H1 (cell line): Measurements from ENCODE around the gene FNDC7. TPM values are rescaled to one million over a fixed set of nuclear protein-coding genes. Genes with fewer than 3 reads are reported as not detected.

ENCODE experiments used
- CTCF ChIA-PET: fragments of 300-600 bp; sonication (Branson Sonifier 250); formaldehyde crosslinking; loops from one replicate; lab custom pipeline; 2021; ENCODE audit not compliant: partially characterized antibody; lab: Charles Lee
- POLR2A ChIA-PET: fragments of 300-600 bp; sonication (Branson Sonifier 250); formaldehyde crosslinking; loops from one replicate; lab custom pipeline; 2021; ENCODE audit warnings: inconsistent platforms; ENCODE audit not compliant: partially characterized antibody; lab: Charles Lee
- DNase-seq, 2 experiments: peaks; one replicate each; pipeline versions ENCODE4 v3.0.0 to v3.0.0-alpha.2; 2010 to 2022; ENCODE audit warnings: low spot score in 2 of 2, low read depth in 1 of 2, mixed read lengths in 1 of 2
- FAIRE-seq: peaks from 2 replicates; lab custom pipeline; 2011; peaks lifted over from hg19 to GRCh38; lab: Jason Lieb, UNC
- H2AFZ ChIP-seq: 2 replicates; pipeline ENCODE4 v1.8.1; 2012; ENCODE audit warnings: low read length, inconsistent platforms
- H2AK5ac ChIP-seq: 2 replicates; pipeline ENCODE4 v1.6.1; 2013; ENCODE audit warnings: low read depth, low read length
- H2BK120ac ChIP-seq: replicated peaks from 2 replicates; pipeline ENCODE3; 2013; ENCODE audit warnings: low read depth, low read length, inconsistent platforms
- H2BK12ac ChIP-seq: 2 replicates; pipeline ENCODE4 v1.6.1; 2013; ENCODE audit warnings: low read depth, low read length
- H2BK15ac ChIP-seq: 2 replicates; pipeline ENCODE4 v1.6.1; 2013; ENCODE audit warnings: low read length
- H2BK20ac ChIP-seq: 2 replicates; pipeline ENCODE4 v1.6.1; 2013; ENCODE audit warnings: low read length
- H2BK5ac ChIP-seq: 2 replicates; pipeline ENCODE4 v1.6.1; 2013; ENCODE audit warnings: low read depth, low read length
- H3K14ac ChIP-seq: 2 replicates; pipeline ENCODE4 v1.6.1; 2013; ENCODE audit warnings: inconsistent platforms; ENCODE audit not compliant: insufficient read length
- H3K18ac ChIP-seq: 2 replicates; pipeline ENCODE4 v1.6.1; 2013; ENCODE audit warnings: low read length; ENCODE audit errors: extremely low read depth
- H3K23ac ChIP-seq: 2 replicates; pipeline ENCODE4 v1.6.1; 2013; ENCODE audit warnings: inconsistent platforms; ENCODE audit not compliant: insufficient read length
- H3K23me2 ChIP-seq: 2 replicates; pipeline ENCODE4 v1.6.1; 2013; ENCODE audit warnings: low read depth, low read length
- H3K27ac ChIP-seq: 2 replicates; pipeline ENCODE4 v1.6.1; 2011; ENCODE audit warnings: low read depth, low read length, inconsistent platforms
- H3K27me3 ChIP-seq, 4 experiments: replicated peaks in 1 of 4; 1 replicate in 1 of 4; 2 replicates in 3 of 4; pipeline versions ENCODE4 v1.6.1 to v1.8.1; 2011 to 2013; ENCODE audit warnings: low read length in 3 of 4, mild to moderate bottlenecking in 3 of 4, inconsistent platforms in 2 of 4, mixed read lengths in 2 of 4, moderate library complexity in 1 of 4; ENCODE audit not compliant: control insufficient read depth in 3 of 4, insufficient read depth in 3 of 4; ENCODE audit errors: extremely low read depth in 1 of 4
- H3K36me3 ChIP-seq, 4 experiments: 2 replicates each; pipeline versions ENCODE4 v1.6.1 to v1.8.1; 2011 to 2013; ENCODE audit warnings: mild to moderate bottlenecking in 4 of 4, low read length in 3 of 4, moderate library complexity in 2 of 4, control low read depth in 1 of 4, inconsistent platforms in 1 of 4; ENCODE audit not compliant: insufficient read depth in 4 of 4, control insufficient read depth in 2 of 4
- H3K4ac ChIP-seq: replicated peaks from 2 replicates; pipeline ENCODE3; 2013; ENCODE audit warnings: low read length, low read depth, mixed read lengths, inconsistent platforms; ENCODE audit not compliant: insufficient read length
- H3K4me1 ChIP-seq, 4 experiments: replicated peaks in 1 of 4; 1 replicate in 1 of 4; 2 replicates in 3 of 4; pipeline versions ENCODE4 v1.6.1 to v1.8.1; 2011 to 2013; ENCODE audit warnings: low read length in 3 of 4, inconsistent platforms in 2 of 4, mixed read lengths in 1 of 4; ENCODE audit not compliant: insufficient read depth in 4 of 4, control insufficient read depth in 3 of 4
- H3K4me2 ChIP-seq, 2 experiments: 2 replicates each; pipeline versions ENCODE4 v1.6.1 to v1.8.1; 2011 to 2013; ENCODE audit warnings: low read depth in 2 of 2, low read length in 2 of 2, control low read depth in 1 of 2, inconsistent platforms in 1 of 2, mild to moderate bottlenecking in 1 of 2; ENCODE audit not compliant: insufficient read depth in 1 of 2
- H3K4me3 ChIP-seq, 4 experiments: fragments of 200-600, 300-600 bp in 1 of 4; sonication (generic), shearing (Covaris generic), sonication (Bioruptor Twin) in 1 of 4; 2 replicates each; pipeline versions ENCODE4 v1.5.1 to v1.8.1; 2011 to 2016; ENCODE audit warnings: low read length in 4 of 4, low read depth in 3 of 4, control low read depth in 2 of 4, inconsistent platforms in 2 of 4, mild to moderate bottlenecking in 2 of 4, mixed read lengths in 1 of 4, moderate library complexity in 1 of 4; ENCODE audit not compliant: insufficient read depth in 2 of 4; ENCODE audit errors: extremely low read depth in 1 of 4
- H3K56ac ChIP-seq: replicated peaks from 2 replicates; pipeline ENCODE3; 2013; ENCODE audit warnings: low read depth, mild to moderate bottlenecking, mixed read lengths, low read length, inconsistent platforms; ENCODE audit not compliant: insufficient read length
- H3K79me1 ChIP-seq: 2 replicates; pipeline ENCODE4 v1.6.1; 2013; ENCODE audit warnings: low read depth, low read length, control low read depth
- H3K79me2 ChIP-seq, 2 experiments: 2 replicates each; pipeline versions ENCODE4 v1.6.1 to v1.8.1; 2012 to 2013; ENCODE audit warnings: low read length in 2 of 2, mild to moderate bottlenecking in 2 of 2, inconsistent platforms in 1 of 2; ENCODE audit not compliant: insufficient read depth in 2 of 2, control insufficient read depth in 1 of 2
- H3K9ac ChIP-seq, 4 experiments: replicated peaks in 1 of 4; 1 replicate in 1 of 4; 2 replicates in 3 of 4; pipeline versions ENCODE4 v1.6.1 to v1.8.1; 2011 to 2013; ENCODE audit warnings: low read depth in 3 of 4, low read length in 3 of 4, control low read depth in 2 of 4, mild to moderate bottlenecking in 2 of 4, moderate library complexity in 2 of 4, inconsistent platforms in 1 of 4; ENCODE audit errors: extremely low read depth in 1 of 4
- H3K9me3 ChIP-seq, 2 experiments: 2 replicates each; pipeline versions ENCODE4 v1.6.1 to v1.8.1; 2012 to 2013; ENCODE audit warnings: mild to moderate bottlenecking in 2 of 2, moderate library complexity in 2 of 2, control low read depth in 1 of 2, inconsistent platforms in 1 of 2, low read depth in 1 of 2, low read length in 1 of 2, mixed read lengths in 1 of 2; ENCODE audit not compliant: insufficient read depth in 2 of 2
- H4K20me1 ChIP-seq, 2 experiments: replicated peaks in 1 of 2; 2 replicates each; pipeline versions ENCODE3 to v1.8.1; 2011 to 2013; ENCODE audit warnings: inconsistent platforms in 2 of 2, low read length in 2 of 2, mild to moderate bottlenecking in 1 of 2; ENCODE audit not compliant: insufficient read depth in 2 of 2, control insufficient read depth in 1 of 2
- H4K5ac ChIP-seq: 2 replicates; pipeline ENCODE4 v1.6.1; 2013; ENCODE audit warnings: low read length, low read depth, mixed read lengths, inconsistent platforms; ENCODE audit not compliant: insufficient read length
- H4K8ac ChIP-seq: 2 replicates; pipeline ENCODE4 v1.8.0; 2013; ENCODE audit warnings: mild to moderate bottlenecking, moderate library complexity, low read length, inconsistent platforms; ENCODE audit not compliant: insufficient read depth; ENCODE audit errors: extremely low read depth
- H4K91ac ChIP-seq: replicated peaks from 2 replicates; pipeline ENCODE3; 2013; ENCODE audit warnings: low read length, mixed read lengths, inconsistent platforms; ENCODE audit not compliant: insufficient read length
- CREB1 ChIP-seq: IDR thresholded peaks from 2 replicates; pipeline ENCODE4 v1.6.1; 2012; ENCODE audit warnings: inconsistent platforms
- CTBP2 ChIP-seq: IDR thresholded peaks from 2 replicates; pipeline ENCODE4 v1.7.0; 2011; ENCODE audit warnings: borderline replicate concordance, mild to moderate bottlenecking, moderate library complexity, mixed read lengths, low read length; ENCODE audit not compliant: insufficient read depth, insufficient read length
- EGR1 ChIP-seq: IDR thresholded peaks from 2 replicates; pipeline ENCODE4 v1.6.1; 2011; ENCODE audit warnings: low read depth, low read length, borderline replicate concordance
- EZH2 ChIP-seq: fragments of 200-600 bp; sonication (generic); IDR thresholded peaks from 2 replicates; pipeline ENCODE4 v1.7.1; 2012; ENCODE audit warnings: low read depth, mild to moderate bottlenecking, moderate library complexity, low read length, inconsistent platforms; ENCODE audit not compliant: severe bottlenecking
- KDM4A ChIP-seq: IDR thresholded peaks from one replicate; pipeline ENCODE4 v1.7.1; 2012; ENCODE audit warnings: low read depth, mild to moderate bottlenecking, moderate library complexity, low read length, inconsistent platforms; ENCODE audit not compliant: severe bottlenecking
- MAFK ChIP-seq: IDR thresholded peaks from 2 replicates; pipeline ENCODE4 v1.6.1; 2012; ENCODE audit warnings: low read depth, mild to moderate bottlenecking, improper control_type of control experiment, low read length
- NRF1 ChIP-seq: IDR thresholded peaks from 2 replicates; pipeline ENCODE4 v1.6.1; 2011; ENCODE audit warnings: mild to moderate bottlenecking, low read depth, low read length, improper control_type of control experiment
- POLR2AphosphoS5 ChIP-seq: IDR thresholded peaks from 2 replicates; pipeline ENCODE4 v1.6.1; 2011; ENCODE audit warnings: low read depth, low read length
- RBBP5 ChIP-seq: IDR thresholded peaks from 2 replicates; pipeline ENCODE4 v1.7.1; 2012; ENCODE audit warnings: low read depth, mild to moderate bottlenecking, inconsistent platforms, low read length, moderate library complexity, borderline replicate concordance
- RXRA ChIP-seq: IDR thresholded peaks from 2 replicates; pipeline ENCODE4 v1.6.1; 2011; ENCODE audit warnings: low read depth, mild to moderate bottlenecking, low read length, moderate library complexity; ENCODE audit not compliant: insufficient read depth
- SAP30 ChIP-seq: fragments of 300-600 bp; sonication (generic); IDR thresholded peaks from 2 replicates; pipeline ENCODE4 v1.7.1; 2012; ENCODE audit warnings: low read length, moderate library complexity, mild to moderate bottlenecking, inconsistent platforms; ENCODE audit not compliant: insufficient read depth, insufficient replicate concordance
- TBP ChIP-seq: IDR thresholded peaks from 2 replicates; pipeline ENCODE4 v1.6.1; 2011; ENCODE audit warnings: low read depth, low read length, improper control_type of control experiment
- WGBS, 2 experiments: shearing (Covaris generic) in 1 of 2; methylation state at CpG; one replicate each; pipeline versions ENCODE4 v1.1.6 to v1.1.7; 2013 to 2015; ENCODE audit warnings: low lambda C conversion rate in 2 of 2, mixed read lengths in 2 of 2, inconsistent platforms in 1 of 2, low coverage in 1 of 2, missing lambda C conversion rate in 1 of 2; ENCODE audit not compliant: insufficient replicate concordance in 2 of 2, insufficient coverage in 1 of 2, insufficient read length in 1 of 2; ENCODE audit errors: extremely low coverage in 1 of 2, missing lambda C conversion rate in 1 of 2; 5-methylcytosine and 5-hydroxymethylcytosine counted together
- polyA plus RNA-seq, 7 experiments: library from polyadenylated mRNA; depleted of rRNA in 3 of 7; stranded (reverse) in 5 of 7; unstranded in 2 of 7; fragments of >200 nt in 5 of 7; fragments of 200-250 nt in 2 of 7; gene quantifications; 1 replicate in 5 of 7; 2 replicates in 1 of 7; 4 replicates in 1 of 7; pipeline versions ENCODE4 v1.2.1 to v1.2.3, GENCODE V29; 2011 to 2013; ENCODE audit warnings: missing spikeins in 2 of 7, mixed read lengths in 2 of 7
- total RNA-seq: library from RNA; stranded (reverse); fragmentation: NEBNext Ultra II Directional; extraction: Animal tissue kit (Norgen Biotek cat#: 25700); gene quantifications from 2 replicates; pipeline ENCODE4 v1.2.1, GENCODE V29; 2021
- TF ChIP-seq, protein P1 (sequence below): IDR thresholded peaks from 2 replicates; pipeline ENCODE4 v1.6.1; 2012; ENCODE audit warnings: low read length, inconsistent platforms

FNDC7 gene
- total and polyA plus RNA-seq, 2 of the 8 experiments (the other 6 are each of a cell fraction or from before 2014, with no cell fraction given) = 0.13 to 0.20 TPM

DNA sequence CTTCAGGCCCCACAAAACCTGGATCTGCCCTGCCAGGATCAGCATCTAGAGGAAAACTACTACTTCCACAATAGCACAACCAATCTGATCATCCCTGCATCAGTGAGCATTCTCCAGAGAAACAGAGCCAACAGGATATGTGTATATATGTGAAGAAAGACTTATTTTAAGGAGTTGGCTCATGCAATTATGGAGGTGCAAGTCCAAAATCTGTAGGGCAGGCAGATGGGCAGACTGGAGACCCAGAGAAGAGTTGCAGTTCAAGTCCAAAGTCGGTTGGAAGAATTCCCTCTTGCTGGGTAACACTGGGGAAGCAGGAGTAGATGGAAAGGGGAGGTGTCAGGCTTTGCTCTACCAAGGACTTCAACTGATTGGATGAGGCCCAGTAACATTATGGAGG is 46.9 kb upstream of the FNDC7 start:
- Histone ChIP-seq H3K9ac (no peak overlapping the region), H3K56ac (no peak overlapping the region), H3K23me2 (peaks cover 4% of the 10 kb centered on the region; the same call in 1 of the 2 replicates), H2BK20ac (no peak overlapping the region), H3K27me3 (peaks cover 0 to 12% (median 7%) of the 10 kb centered on the region in 4 experiments; a peak in 4 of 7 replicates), H4K8ac (no peak overlapping the region), H3K4ac (no peak overlapping the region), H2BK15ac (no peak overlapping the region), H3K4me1 (peaks cover 0 to 4% (median 0%) of the 10 kb centered on the region in 4 experiments; a peak in 1 of 7 replicates), H2AK5ac (no peak overlapping the region), H4K5ac (no peak overlapping the region), H2BK120ac (no peak overlapping the region), H3K27ac (no peak overlapping the region), H3K14ac (no peak overlapping the region), H3K18ac (no peak overlapping the region), H2BK12ac (no peak overlapping the region), H2AFZ (no peak overlapping the region), H3K4me3 (no peak overlapping the region), H3K79me2 (no peaks in the 10 kb centered on the region), H2BK5ac (no peak overlapping the region), H4K20me1 (no peaks in the 10 kb centered on the region), H3K9me3 (peaks cover 0 to 5% of the 10 kb centered on the region in 2 experiments; a peak in 1 of 4 replicates), H3K4me2 (no peak overlapping the region), H3K23ac (no peak overlapping the region), H3K79me1 (no peaks in the 10 kb centered on the region), H3K36me3 (no peaks in the 10 kb centered on the region), H4K91ac (no peak overlapping the region)
- FAIRE-seq (no peak), DNase-seq (no peak)
- POLR2A ChIA-PET = no interaction called here
- CTCF ChIA-PET = no interaction called here
- 96% methylated on average over 1 of the region's 1 CpG; no CpG with 5 or more reads in 1 of the 2 experiments for WGBS, 2 experiments
- TF ChIP-seq TBP (no peak), SAP30 (no peak), EGR1 (no peak), KDM4A (no peak), EZH2 (no peak), RXRA (no peak), POLR2AphosphoS5 (no peak), MAFK (no peak), CREB1 (no peak), NRF1 (no peak), CTBP2 (no peak), RBBP5 (no peak)
- TF ChIP-seq, protein P1, sequence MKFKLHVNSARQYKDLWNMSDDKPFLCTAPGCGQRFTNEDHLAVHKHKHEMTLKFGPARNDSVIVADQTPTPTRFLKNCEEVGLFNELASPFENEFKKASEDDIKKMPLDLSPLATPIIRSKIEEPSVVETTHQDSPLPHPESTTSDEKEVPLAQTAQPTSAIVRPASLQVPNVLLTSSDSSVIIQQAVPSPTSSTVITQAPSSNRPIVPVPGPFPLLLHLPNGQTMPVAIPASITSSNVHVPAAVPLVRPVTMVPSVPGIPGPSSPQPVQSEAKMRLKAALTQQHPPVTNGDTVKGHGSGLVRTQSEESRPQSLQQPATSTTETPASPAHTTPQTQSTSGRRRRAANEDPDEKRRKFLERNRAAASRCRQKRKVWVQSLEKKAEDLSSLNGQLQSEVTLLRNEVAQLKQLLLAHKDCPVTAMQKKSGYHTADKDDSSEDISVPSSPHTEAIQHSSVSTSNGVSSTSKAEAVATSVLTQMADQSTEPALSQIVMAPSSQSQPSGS = no peak
